Body of pancreas (tissue), 4 donors: ENCODE data around the gene TMEM243. TPM values are rescaled to one million over a fixed set of nuclear protein-coding genes. Genes with fewer than 3 reads are reported as not detected.
A peak's percentile ranks its signal among the peaks of the same experiment; 100 is the strongest.
"Not testable (repeated sequence)": the region's sequence is repeated elsewhere in the genome, so short reads cannot be mapped to it uniquely, and the experiment has no call there.

ENCODE experiments used
- ATAC-seq: fragments of 150-250 bp; one replicate; pipeline ENCODE4 v1.9.1; 2016
- DNase-seq, 4 donors: peaks; one replicate each; pipeline ENCODE4 v3.0.0-alpha.2; 2019
- H3K27ac ChIP-seq, 4 donors: fragments of 200-600 bp; sonication (generic); 1 replicate in 3 of 4; 2 replicates in 1 of 4; pipeline versions ENCODE4 v1.5.1 to v1.6.1; 2016 to 2019; ENCODE audit warnings: mild to moderate bottlenecking in 1 of 4, mixed read lengths in 1 of 4, moderate library complexity in 1 of 4
- H3K27me3 ChIP-seq, 2 donors: fragments of 200-600 bp; sonication (generic); one replicate each; pipeline ENCODE4 v1.6.0; 2016; ENCODE audit warnings: mild to moderate bottlenecking in 1 of 2
- H3K36me3 ChIP-seq, 2 donors: fragments of 200-600 bp; sonication (generic); replicated peaks in 1 of 2; 2 replicates each; pipeline ENCODE4 v1.5.1; 2016; ENCODE audit warnings: low read depth in 2 of 2; ENCODE audit not compliant: insufficient read depth in 1 of 2
- H3K4me1 ChIP-seq: fragments of 200-600 bp; sonication (generic); one replicate; pipeline ENCODE4 v1.6.0; 2016
- H3K4me3 ChIP-seq, 2 donors: fragments of 200-600 bp; sonication (generic); 1 replicate in 1 of 2; 2 replicates in 1 of 2; pipeline ENCODE4 v1.5.1; 2016 to 2019
- H3K9me3 ChIP-seq, 3 donors: fragments of 200-600 bp; sonication (generic); 1 replicate in 2 of 3; 2 replicates in 1 of 3; pipeline ENCODE4 v1.5.1; 2016
- POLR2A ChIP-seq, 3 donors: fragments of 450-650 bp; IDR thresholded peaks; one replicate each; pipeline ENCODE4 v1.6.1; 2016; ENCODE audit warnings: antibody characterized with exemption in 3 of 3, mild to moderate bottlenecking in 2 of 3
- WGBS, 2 donors: methylation state at CpG; one replicate each; pipeline ENCODE4 v1.1.5; 2017; 5-methylcytosine and 5-hydroxymethylcytosine counted together
- intact Hi-C: fragments of 100-400 bp; cut with DNase I; formaldehyde crosslinking; loops from one replicate; pipeline ENCODE4 v1.15.1; 2023
- total RNA-seq, 2 donors: library from RNA; depleted of rRNA; stranded (reverse); fragments of >200 nt; gene quantifications; one replicate each; pipeline ENCODE4 v1.1.0, GENCODE V29; 2016
- TF ChIP-seq, protein P1 (sequence below), 7 experiments: fragments of 450-650 bp in 4 of 7; fragments of 200-600 bp in 3 of 7; sonication (generic) in 3 of 7; IDR thresholded peaks; one replicate each; pipeline ENCODE4 v1.5.1; 2016 to 2019; ENCODE audit warnings: antibody characterized with exemption in 7 of 7

TMEM243 gene, protein sequence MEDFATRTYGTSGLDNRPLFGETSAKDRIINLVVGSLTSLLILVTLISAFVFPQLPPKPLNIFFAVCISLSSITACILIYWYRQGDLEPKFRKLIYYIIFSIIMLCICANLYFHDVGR
- 10 to 100 TPM; 36.6 to 43.8 TPM for total RNA-seq

GRCh38 chr7:87219545-87220025 is at the start of gene TMEM243:
Gene TMEM243, minus strand, starts transcription at chr7:87219732. Its CDS starts 229 bp downstream, at chr7:87219503.
- H3K27me3 ChIP-seq = no peaks in the 10 kb centered on the region
- H3K36me3 ChIP-seq = no peaks in the 10 kb centered on the region
- H3K9me3 ChIP-seq = no peaks in the 10 kb centered on the region
- WGBS, 2 donors = 0 to 1% methylated on average over 20 to 41 of the region's 41 CpGs
- peak within 1 kb of the TSS; percentile 35 to 87 for H3K4me3 ChIP-seq
- intact Hi-C loops = loop anchor here (10.0 kb wide), 1 partner anchor 55 kb away; no protein-coding TSS in a partner anchor
- peak within 1 kb of the TSS; percentile 67 to 91 (median 83) for H3K27ac ChIP-seq
- peaks cover 38% of the 10 kb centered on the region for H3K4me1 ChIP-seq
- DNase-seq = peak; percentile 68 to 81 (median 74)
- TF ChIP-seq POLR2A (IDR thresholded peaks at IDR 0.05) = peak; percentile 42 to 75 (median 72)
- TF ChIP-seq, protein P1, sequence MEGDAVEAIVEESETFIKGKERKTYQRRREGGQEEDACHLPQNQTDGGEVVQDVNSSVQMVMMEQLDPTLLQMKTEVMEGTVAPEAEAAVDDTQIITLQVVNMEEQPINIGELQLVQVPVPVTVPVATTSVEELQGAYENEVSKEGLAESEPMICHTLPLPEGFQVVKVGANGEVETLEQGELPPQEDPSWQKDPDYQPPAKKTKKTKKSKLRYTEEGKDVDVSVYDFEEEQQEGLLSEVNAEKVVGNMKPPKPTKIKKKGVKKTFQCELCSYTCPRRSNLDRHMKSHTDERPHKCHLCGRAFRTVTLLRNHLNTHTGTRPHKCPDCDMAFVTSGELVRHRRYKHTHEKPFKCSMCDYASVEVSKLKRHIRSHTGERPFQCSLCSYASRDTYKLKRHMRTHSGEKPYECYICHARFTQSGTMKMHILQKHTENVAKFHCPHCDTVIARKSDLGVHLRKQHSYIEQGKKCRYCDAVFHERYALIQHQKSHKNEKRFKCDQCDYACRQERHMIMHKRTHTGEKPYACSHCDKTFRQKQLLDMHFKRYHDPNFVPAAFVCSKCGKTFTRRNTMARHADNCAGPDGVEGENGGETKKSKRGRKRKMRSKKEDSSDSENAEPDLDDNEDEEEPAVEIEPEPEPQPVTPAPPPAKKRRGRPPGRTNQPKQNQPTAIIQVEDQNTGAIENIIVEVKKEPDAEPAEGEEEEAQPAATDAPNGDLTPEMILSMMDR (IDR thresholded peaks at IDR 0.05) = peak in 3 of 7 experiments; percentile 12 to 37 (median 17)
- ATAC-seq = peak; percentile 74

GRCh38 chr7:87267239-87267900 is 47.8 kb upstream of the TMEM243 start:
- Histone ChIP-seq H3K9me3 (no peaks in the 10 kb centered on the region), H3K27ac (no peak overlapping the region), H3K4me1 (no peaks in the 10 kb centered on the region), H3K27me3 (peaks cover 0 to 6% of the 10 kb centered on the region in 2 donors), H3K36me3 (no peaks in the 10 kb centered on the region), H3K4me3 (no peak overlapping the region)
- 59 to 60% methylated on average over 3 of the region's 3 CpGs for WGBS, 2 donors
- DNase-seq (no peak), ATAC-seq (no peak)
- TF ChIP-seq, protein P1 (IDR thresholded peaks at IDR 0.05) = no peak
- no peak for TF ChIP-seq POLR2A (IDR thresholded peaks at IDR 0.05)
- intact Hi-C loops = no loop called here

- WGBS, 2 donors = 55 to 71% methylated on average over 5 to 8 of the region's 8 CpGs
- Histone ChIP-seq H3K9me3 (no peaks in the 10 kb centered on the region), H3K27me3 (peaks cover 0 to 6% of the 10 kb centered on the region in 2 donors), H3K27ac (no peak overlapping the region), H3K4me1 (no peaks in the 10 kb centered on the region), H3K36me3 (no peaks in the 10 kb centered on the region), H3K4me3 (no peak overlapping the region)
- intact Hi-C loops = no loop called here
- ATAC-seq = no peak
- TF ChIP-seq, protein P1 (IDR thresholded peaks at IDR 0.05) = no peak
- TF ChIP-seq POLR2A (IDR thresholded peaks at IDR 0.05) = no peak
- DNase-seq = no peak
Measured at GRCh38 chr7:87263537-87263936, 44.0 kb upstream of the TMEM243 start.

DNA sequence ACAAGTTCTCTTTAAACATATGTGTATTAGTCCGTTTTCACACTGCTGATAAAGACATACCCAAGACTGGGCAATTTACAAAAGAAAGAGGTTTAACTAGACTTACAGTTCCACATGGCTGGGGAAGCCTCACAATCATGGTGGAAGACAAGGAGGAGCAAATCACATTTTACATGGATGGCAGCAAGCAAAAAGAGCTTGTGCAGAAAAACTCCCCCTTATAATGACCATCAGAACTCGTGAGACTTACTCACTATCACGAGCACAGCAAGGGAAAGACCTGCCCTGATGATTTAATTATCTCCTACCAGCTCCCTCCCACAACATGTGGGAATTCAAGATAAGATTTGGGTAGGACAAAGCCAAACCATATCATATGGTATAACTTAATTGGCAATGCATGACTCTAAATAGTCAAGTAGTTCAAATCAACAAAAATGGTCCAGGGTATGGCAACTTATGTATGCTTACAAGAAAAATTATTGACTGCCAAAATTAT is 34.1 kb upstream of the TMEM243 start:
- H3K9me3 ChIP-seq = no peaks in the 10 kb centered on the region
- WGBS, 2 donors = 54 to 55% methylated on average over 3 of the region's 3 CpGs
- H3K27me3 ChIP-seq = no peaks in the 10 kb centered on the region
- no peak overlapping the region for H3K4me3 ChIP-seq
- no peaks in the 10 kb centered on the region for H3K36me3 ChIP-seq
- H3K4me1 ChIP-seq = no peaks in the 10 kb centered on the region
- ATAC-seq = no peak
- DNase-seq = no peak
- intact Hi-C loops = no loop called here
- no peak overlapping the region for H3K27ac ChIP-seq
- TF ChIP-seq POLR2A (IDR thresholded peaks at IDR 0.05) = no peak
- TF ChIP-seq, protein P1 (IDR thresholded peaks at IDR 0.05) = no peak

GRCh38 chr7:87245671-87246070 is 26.1 kb upstream of the TMEM243 start:
- intact Hi-C loops, H3K27me3 ChIP-seq, H3K9me3 ChIP-seq, H3K27ac ChIP-seq, H3K4me3 ChIP-seq, H3K36me3 ChIP-seq, ATAC-seq, DNase-seq, H3K4me1 ChIP-seq: not testable (repeated sequence)
- WGBS, 2 donors = 68 to 76% methylated on average over 5 of the region's 5 CpGs

DNA sequence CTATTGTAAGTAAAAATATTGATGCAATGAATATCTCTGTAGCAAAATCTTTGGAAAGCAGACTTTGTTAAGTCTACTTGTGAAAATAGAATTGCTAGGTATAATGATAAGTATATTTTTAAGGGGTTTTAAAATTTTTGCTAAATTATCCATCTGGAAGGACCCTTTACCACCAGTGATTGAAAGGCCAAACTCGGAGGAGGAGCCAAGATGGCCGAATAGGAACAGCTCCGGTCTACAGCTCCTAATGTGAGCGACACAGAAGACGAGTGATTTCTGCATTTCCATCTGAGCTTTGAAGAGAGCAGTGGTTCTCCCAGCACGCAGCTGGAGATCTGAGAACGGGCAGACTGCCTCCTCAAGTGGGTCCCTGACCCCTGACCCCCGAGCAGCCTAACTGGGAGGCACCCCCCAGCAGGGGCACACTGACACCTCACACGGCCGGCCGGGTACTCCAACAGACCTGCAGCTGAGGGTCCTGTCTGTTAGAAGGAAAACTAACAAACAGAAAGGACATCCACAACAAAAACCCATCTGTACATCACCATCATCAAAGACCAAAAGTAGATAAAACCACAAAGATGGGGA is 19.0 kb upstream of the TMEM243 start:
- ATAC-seq, H3K4me3 ChIP-seq, H3K4me1 ChIP-seq: not testable (repeated sequence)

More for the DNA sequence above, 19.0 kb upstream of the TMEM243 start:
- WGBS, 2 donors = 30 to 48% methylated on average over 8 of the region's 11 CpGs
- H3K27me3 ChIP-seq, H3K36me3 ChIP-seq, H3K27ac ChIP-seq, DNase-seq, H3K9me3 ChIP-seq: not testable (repeated sequence)
- intact Hi-C loops = loop anchor here (5.0 kb wide), 1 partner anchor 301 kb away; no protein-coding TSS in a partner anchor
